Epidermal melanocyte (primary cell): Measurements from ENCODE around the gene PROM1.
A peak's percentile ranks its signal among the peaks of the same experiment; 100 is the strongest.

Source experiments
- DNase-seq: peaks from one replicate; pipeline ENCODE4 v3.0.0; 2011; ENCODE audit warnings: low spot score; ENCODE audit not compliant: insufficient read length

PROM1 gene

GRCh38 chr4:16029886-16030285 lies 53.9 kb downstream of the PROM1 start:
- DNase-seq = no peak

- DNase-seq = no peak
Measured at GRCh38 chr4:16029262-16029661, 54.6 kb downstream of the PROM1 start.

DNA sequence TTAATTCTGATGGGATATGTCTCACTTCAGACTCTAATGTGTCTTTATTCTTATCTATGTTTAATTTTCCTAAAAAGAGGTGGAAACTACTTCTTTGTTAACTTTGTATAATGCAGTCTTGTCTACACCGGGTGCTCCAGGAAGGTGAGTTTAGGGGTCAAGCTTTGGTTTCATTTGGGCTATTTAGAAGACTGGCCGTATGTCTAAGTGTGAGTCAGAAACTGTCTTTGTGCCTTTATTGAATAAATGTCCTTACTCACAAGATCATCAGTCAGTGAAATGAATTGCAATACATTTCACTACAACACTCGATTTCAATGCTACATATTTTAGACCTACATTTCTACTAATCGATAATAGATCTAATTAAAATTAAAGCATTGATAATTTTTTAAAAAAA lies 56.2 kb downstream of the PROM1 start:
- DNase-seq = no peak

GRCh38 chr4:16027114-16027513 lies 56.7 kb downstream of the PROM1 start:
- no peak for DNase-seq

DNA sequence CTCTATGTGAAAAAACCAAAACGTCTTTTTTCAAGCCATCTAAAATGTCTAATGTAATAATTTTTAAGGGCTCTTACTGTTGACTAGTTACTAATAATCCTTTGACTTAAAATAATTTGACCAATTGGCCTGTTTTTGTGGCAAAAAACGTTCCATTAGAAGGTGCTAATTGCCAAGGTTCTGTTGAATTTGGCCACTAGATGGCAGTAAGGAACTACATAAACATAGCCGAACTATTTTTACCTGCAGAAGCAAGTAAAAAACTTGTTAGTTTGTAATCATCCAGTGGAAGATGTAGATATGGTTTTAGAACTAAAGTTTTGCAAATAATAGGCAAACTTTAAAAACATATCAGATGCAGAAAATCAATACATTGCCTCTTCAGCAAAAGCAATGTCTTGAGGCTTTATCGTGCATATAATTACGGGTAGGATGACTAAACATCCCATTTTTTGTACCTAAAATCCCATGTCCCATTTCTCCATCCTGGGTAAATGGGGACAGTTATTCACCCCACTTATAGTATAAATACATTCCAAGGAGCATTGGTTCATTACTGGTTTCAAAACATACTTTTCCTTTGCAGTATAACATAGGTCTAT lies 57.6 kb downstream of the PROM1 start:
- DNase-seq = no peak

GRCh38 chr4:16025268-16025667 lies 58.6 kb downstream of the PROM1 start:
- DNase-seq = no peak

GRCh38 chr4:16023776-16024408 lies 59.9 kb downstream of the PROM1 start:
- no peak for DNase-seq

- no peak for DNase-seq
Measured at GRCh38 chr4:16021804-16022560, 61.8 kb downstream of the PROM1 start.

DNA sequence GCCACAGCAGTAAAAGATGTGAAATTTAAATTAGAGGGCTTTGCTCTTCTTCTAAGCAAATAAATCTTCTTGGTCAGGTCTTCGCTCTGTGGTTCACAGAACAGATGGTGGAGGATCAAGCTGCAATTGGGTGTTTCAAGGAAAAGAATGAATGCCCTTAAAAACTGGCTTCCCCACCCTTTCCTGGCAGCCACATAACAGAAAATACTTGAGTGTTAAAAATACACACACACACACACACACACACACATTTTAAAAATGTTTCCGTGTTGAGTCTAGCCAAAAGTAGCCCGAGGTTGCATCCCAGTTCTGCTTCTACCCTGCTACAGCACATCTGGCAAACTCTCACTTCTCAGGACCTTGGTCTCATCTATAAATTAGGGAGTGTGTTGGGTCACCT lies 64.2 kb downstream of the PROM1 start:
- DNase-seq = no peak

DNA sequence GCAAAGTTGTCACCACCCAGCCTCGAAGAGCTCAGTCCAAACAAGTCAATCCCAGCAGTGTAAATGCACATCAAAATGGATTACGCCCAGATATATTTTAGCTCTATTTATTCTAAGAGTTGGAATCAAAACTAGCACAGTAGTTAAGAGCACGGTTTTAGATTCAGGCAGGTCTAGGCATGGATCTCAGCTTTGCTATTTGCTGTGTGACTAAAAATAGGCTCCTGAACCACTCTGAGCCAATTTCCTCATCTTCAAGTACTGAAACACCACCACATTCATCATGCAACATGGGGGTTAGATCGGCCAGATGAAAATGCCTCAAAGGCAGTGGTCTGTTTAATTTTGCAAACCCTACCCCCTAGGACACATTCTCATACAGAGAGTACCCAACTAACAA lies 65.0 kb downstream of the PROM1 start:
- no peak for DNase-seq

GRCh38 chr4:16018061-16018676 lies 65.7 kb downstream of the PROM1 start:
- no peak for DNase-seq

DNA sequence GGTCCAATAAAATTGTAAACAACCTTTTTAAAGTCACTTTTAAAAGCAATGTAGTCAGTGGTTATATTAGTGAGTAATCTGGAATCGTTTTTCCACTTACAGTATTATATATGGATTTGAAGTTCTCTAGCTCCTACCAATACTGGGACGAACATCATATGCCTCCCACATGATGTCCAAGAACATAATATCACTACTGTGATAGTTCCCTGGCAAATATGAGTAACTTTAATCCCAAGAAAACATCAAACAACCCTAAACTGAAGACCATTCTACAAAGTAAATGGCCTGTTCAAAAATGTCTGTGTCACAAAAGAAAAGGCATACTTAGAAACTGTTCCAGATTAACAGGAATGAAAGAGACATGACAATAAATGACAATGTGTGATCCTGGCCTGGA lies 67.3 kb downstream of the PROM1 start:
- DNase-seq = no peak

- no peak for DNase-seq
Measured at GRCh38 chr4:16011173-16011572, 72.7 kb downstream of the PROM1 start.

- DNase-seq = no peak
Measured at GRCh38 chr4:16009153-16009552, 74.7 kb downstream of the PROM1 start.

DNA sequence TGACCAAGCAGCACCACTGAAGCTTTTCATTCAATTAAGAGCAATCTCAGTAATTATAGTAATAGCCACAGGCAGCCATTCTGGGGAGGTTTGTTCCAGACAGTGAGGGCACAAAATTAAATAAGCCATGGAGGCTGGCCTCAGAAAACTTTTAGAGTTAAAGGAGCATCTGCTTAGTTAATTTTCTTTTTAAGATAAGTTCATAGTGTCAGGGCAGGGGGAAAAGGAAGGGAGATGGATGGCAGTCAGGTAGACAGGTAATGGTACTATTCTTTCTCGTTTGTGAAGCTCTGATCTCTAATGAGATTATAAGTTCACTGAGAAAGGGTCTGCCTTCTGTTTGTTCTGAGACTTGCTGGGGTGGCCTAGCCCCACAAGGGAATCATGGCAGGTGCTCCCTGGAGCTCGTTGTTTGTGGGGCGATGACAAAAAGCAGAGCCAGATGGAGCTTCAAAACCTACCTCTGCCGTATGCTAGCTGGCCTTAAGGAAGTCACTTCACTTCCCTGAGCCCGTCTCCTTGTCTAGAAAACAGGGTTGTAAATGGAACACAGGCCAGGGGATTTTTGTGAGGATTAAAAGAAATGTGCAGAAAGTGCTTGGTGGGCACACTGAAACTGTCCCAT lies 76.2 kb downstream of the PROM1 start:
- DNase-seq = no peak

DNA sequence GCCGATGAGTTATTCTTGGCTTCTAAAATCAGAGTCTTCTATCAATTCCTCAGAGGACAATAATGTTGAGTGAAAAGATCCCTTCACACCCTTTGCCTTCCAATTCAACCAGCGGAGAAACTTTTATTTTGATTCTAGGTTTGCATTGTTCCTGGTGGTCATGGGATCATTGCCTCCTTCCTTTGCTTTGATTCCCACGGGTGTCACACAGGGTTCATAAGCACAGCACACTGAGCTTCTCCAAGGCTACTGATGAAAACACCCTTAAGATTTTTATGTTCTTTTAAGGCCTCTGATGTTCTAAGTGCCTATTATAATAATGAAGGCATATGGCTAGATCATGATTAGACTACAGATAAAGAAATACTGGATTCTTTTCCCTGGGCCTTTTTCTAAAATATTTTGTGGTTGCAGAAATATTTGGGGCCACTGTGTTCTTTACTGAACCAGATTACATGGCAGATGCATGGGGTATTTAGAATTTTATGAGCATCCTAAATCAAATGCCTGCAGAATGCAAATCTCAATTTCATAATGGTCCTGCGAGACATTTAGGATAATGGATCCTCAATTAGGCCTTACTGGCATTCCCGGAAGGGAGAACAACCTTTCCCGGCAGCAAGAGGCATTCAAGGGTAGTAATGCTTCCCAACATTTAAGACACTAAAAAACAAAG lies 76.9 kb downstream of the PROM1 start:
- DNase-seq = no peak

GRCh38 chr4:16005676-16006075 lies 78.1 kb downstream of the PROM1 start:
- DNase-seq = no peak

DNA sequence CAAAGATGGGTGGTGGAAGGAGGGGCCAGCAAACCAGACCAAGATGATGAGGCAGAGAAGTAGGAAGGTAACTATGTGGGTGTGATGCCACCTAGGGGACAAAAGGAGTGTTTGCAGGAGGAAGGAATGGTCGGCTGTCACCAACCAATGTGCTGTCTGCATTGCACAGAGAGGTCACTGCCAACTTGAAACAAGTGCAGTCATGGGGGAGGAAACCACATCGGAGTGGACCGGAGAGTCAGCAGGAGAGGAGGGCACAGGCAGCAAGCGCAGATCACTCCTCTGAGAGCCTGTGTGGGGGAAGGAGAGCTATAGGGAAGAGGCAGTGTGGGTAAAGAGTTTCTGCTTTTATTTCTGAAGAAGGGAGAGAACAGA lies 82.4 kb downstream of the PROM1 start:
- peak; percentile 75 for DNase-seq

- no peak for DNase-seq
Measured at GRCh38 chr4:16000708-16001483, 82.9 kb downstream of the PROM1 start.

DNA sequence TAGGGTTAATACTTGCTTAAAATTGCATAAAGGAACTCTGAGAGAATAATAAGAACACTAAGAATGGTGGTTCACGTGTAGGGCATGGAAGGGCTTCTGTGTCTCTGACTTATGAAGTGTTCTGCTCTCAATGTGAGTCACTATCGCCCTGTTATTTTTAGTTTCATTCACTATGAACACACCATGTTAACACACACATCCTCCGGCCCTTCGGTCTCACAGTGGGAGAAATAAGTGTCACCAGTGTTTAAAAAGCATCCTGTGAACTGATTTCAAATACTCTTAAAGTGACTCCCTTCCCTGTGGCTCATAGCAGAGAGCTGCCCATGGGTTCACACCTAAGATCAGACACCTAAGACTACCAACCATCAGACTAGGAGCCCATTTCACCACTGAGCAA lies 87.0 kb downstream of the PROM1 start:
- DNase-seq = no peak

- no peak for DNase-seq
Measured at GRCh38 chr4:15995826-15996225, 88.0 kb downstream of the PROM1 start.
